HG03175 (cell line): ENCODE data around the gene LIX1L.

ENCODE experiments used
- ATAC-seq: cut with Tn5 transposase; IDR thresholded peaks from one replicate; pipeline ENCODE4 v1.9.1; 2021; ENCODE audit warnings: mild to moderate bottlenecking, moderate library complexity; ENCODE audit not compliant: unreplicated experiment

LIX1L gene

DNA sequence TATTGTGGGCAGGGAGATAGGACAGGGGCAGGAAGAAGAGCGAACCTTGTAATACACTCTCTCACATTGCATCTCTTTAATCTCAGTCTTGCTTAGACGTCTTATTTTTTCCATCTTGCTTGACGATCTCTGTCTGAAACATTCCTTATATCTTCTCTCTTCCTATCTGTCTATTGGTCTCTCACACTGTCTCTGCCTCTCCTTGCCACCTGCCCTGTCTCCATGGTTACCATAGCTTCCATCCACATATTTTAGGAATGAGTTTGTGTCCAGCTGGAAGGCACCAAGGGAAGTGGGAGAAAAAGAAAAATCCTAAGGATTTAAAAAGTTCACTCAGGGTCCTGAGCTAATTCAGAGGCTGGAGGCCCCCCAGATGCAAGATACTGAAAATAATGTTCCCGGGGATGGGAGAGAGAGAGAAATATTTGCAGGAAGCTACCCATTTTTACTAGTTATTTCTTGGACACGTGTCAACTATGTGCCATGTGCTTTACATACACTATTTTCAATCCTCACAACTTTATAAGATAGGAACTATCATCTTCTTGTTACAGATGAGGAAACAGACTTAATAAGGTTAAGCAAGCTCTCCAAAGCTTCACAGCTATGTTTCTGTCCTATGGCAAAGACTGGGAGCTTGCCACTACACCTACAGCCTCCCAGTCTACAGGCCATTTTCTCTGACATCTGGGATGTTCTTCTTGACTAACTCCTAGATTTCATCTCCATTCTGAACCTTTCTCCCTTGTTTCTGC, 5.6 kb upstream of the LIX1L start:
- ATAC-seq: no peak

DNA sequence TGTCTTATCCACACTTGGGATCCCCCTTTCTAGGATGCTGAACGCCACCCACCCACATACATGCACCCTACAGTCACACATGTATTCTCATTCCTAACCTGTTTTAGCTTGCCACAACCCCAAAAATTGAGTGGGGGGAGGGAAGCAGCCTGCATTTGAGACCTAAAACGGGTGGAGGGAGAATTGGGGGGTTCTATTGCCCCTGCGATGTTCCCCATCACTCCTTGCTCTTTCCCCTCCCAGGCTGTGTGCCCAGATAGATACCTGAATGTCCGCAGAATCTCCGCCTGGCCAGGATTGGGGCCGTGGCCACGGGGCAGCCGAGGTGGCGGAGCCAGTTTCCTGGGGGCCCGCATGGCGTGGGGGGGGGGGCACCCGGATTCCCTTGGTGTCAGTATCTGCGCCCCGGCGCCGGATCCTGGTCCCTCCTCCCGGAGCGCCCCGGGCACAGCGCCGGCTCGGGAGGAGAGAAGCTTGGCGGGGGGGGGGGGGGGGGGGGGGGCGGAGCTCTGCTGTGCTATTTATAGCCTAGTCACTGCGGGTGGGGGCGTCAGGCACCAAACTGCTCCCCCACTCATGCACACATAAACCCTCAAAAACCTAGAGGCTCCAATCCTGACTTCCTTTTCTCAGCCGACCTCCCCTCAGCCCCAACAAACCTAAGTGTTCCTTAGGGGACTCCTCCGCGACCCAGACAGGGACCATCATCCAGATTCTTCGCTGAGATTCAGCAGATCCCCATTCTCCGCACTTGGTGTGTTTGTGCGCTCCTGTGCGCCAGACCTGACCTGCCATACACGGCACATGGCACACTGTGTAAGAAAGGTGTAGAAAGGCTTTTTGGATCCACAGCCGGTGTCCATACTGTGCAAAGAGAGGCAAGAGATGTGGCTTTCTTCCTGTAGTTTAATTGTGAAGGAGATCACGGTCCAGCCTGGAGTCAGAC, 4.6 kb upstream of the LIX1L start:
- ATAC-seq: no peak

DNA sequence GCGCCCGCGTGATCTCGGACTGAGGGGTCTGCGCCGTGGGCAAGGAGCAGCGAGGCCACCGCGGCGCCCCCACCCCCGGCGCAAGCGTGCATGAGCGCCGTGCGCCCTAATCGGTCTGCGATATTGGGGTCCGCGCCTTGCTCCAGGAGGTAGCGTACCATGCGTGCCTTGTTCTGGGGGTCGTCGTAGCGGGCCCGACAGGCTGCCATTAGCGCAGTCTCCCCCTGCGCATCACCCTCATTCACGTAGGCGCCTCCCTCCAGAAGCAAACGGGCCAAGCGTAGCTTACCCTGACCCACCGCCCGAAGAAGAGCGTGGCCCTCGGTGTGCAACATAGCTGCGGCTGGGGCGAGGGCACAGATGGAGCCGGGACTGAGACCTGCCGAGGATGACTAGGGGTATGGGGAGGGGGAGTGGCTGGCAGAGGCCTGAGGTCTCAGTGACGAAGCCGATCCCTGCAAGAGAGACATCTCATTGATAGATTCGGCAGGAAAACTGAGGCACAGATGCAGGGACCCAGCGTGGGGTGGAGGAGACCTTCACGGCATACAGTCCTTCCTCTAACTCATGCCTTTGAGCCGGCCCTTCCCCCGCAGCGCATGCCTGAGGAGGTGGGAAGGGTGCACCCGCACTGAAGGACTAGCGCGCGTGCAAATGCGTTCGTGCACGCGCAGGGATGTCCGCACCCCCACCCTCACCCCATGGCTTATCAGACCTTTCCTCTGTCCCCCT, 3.8 kb upstream of the LIX1L start:
- no peak for ATAC-seq

DNA sequence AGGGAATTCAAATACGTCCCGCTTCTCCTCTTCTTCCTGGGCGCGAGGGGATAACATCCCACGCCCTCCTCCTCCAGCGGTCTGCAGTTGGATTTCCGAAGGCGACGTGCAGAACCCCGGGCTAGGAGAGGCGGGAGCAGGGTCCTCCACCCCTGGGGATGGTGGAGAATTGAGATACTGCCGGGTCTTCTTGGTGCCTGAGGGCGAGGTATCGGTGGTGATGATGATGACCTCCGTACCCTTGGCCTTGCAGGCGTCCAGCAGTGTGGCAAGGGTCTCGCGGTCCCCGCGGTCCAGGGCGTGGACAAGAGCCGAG, 3.2 kb upstream of the LIX1L start:
- no peak for ATAC-seq

DNA sequence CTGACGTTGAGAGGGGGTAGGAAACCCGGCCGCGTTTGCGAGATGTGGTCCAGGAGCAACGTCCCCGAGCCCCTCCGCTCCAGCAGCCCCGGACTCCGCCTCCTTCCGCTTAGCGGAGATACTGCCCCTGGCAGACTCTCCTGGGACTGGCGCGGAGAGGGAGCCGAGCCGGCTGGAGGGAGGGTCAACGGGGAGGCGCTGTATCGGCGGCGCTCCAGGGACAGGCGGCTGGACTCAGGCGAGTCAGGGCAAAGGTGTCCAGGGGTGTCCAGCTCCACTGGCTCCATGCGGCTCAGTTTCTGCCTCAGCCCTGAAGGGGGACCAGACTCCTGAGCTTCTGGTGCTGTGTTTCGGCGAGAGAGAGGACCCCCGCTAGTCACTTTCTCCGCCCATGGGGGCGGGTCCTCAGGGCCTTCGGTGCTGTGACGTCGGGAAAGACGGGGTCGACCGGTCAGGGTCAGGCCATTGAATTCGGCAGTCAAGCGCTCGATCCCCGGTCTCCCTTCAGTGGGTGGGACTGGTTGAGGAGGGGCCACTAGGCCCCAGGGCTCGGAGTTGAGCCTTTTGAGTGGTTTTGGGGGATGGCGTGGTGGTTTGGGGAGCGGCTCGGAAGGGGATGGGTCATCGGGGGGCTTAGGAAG, 2.8 kb upstream of the LIX1L start:
- ATAC-seq: no peak

DNA sequence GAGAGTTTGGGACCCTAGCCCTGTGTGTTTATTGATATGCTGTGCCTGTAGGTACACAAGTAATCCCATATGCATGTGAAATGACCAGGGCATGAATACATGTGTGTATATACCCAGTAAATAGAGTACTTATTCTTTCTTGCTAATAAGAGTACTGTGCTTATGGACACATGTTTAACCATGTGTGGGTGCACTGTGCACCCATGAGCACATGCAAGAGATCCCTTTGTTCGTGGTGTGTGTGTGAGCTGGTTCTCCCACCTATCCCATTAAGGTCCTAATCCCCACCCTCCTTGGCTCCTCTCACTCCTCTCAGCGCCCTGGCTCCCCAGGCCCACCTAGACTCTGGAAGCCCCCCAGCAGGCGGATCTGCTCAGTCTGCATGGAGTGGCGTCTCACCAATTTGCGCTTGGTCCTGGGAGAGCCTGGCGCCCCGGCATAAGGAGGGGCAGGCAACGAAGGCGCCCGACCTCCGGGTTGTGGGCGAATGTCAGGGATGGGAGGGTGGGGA, 2.2 kb upstream of the LIX1L start:
- ATAC-seq: no peak

DNA sequence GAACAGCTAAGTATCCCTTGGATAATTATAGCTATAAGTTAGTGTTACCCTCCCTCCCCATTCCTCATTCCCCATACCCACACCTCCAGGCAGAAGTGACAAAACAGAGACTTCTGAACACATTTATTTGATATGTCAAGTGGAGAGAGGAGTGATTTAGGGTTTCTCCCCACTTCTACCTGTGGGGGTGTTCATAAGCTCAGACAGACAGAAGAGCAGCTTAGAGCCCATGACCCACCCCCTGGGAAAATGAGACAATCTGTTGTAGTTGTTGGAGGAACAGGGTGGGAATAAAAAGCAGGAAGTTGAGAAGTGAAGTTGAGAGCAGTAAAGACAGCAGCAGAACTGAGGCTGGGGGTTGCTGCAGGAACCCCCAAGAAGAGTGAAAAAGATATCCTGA, 1.5 kb upstream of the LIX1L start:
- no peak for ATAC-seq

DNA sequence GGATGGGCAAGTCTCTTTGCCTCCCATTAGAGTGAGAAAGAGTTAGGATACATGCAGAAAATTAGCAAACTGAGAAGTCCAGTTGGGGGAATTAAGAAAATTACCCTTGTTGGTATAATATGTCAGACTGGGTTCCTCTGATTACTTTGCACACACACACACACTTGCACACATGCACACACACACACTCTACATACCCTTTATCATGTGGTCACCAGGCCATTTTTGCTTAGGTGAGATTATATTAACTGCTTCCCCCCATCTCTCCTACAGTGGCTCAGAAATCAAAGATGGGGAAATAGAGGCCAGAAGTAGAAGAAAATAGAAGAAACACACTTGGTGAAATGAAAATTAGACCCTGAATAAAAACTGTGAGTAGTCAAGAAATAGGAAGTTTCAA, 917 bp upstream of the LIX1L start:
- ATAC-seq: no peak

DNA sequence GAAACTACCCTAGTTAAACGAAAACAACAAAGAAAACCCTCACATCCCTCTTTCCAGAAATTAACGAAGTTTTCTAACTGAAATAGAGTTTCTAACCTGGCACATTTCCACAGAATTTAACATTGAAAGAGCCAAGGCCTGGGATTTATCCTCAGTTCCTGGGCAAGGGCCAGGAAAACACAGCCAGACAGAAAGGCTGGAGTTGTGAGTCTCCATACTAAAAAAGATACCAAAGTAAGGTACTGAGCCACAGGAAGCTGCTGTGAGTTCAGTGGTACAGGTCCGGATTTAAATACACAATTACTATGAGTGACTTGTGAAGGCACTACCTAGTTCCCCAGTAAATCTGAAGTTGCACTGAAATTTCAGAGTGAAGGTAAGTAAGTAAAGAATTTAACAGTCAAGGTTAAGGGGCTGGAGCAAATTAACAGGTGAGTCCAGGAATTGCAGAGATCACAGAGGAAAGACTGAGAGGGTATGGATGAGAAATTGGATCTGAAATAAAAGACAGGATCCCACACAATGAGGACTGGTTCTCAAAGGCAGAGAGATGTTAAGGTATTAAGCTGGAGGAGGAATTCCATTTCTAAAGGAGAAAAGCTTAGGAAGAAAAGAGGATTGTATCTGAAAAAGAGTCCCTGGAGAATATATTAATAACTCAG, 905 bp downstream of the LIX1L start:
- no peak for ATAC-seq

DNA sequence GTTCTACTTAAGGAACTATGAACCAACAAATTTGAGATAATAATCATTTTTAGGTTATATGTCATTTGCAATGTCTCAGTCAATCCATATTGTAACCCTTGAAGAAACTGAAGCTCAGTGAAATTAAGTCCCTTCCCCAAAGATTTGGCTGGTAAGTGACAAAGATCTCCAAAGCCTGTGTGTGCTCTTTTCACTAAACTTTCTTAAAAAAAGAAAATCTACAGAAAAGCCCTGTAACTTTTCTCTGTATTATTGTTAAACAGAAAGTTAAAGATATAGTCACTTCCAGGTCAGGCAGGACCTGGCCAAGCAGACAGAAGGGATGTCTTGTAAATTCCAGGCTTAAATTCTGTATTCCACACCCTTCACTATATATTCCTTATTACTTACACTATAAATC, 1.5 kb downstream of the LIX1L start:
- no peak for ATAC-seq

DNA sequence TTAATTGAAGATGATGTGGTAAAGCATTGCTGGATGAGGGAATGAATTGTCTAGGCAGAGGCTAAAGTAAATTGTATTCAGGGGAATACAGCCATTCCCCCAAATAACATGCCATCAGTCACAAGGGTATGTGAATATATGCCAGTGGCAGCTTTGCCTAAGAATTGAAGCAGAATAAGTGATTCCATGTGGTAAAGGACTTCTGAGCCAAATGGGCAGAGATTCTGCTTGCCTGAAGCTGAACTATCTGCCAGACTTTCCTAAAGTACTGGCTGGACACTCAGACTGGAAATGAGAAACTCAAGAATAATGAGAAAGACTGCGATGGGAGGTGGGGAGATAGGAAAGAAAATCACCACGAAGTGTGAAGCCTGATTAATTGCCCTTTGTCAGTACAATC, 2.4 kb downstream of the LIX1L start:
- no peak for ATAC-seq

DNA sequence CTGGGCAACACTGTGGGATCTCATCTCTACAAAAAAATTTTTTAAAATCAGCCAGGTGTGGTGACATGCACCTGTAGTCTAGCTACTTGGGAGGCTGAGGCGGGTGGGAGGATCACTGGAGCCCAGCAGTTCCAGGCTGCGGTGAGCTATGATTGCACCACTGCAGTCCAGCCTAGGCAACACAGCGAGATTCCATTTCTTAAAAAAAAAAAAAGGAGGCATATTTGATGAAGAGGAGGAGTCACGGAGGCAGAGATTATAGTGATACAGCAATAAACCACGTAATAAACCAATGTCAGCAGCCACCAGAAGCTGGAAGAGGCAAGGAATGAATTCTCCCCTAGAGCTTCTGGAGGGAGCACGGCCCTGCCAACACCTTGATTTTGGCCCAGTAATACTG, 4.0 kb downstream of the LIX1L start:
- ATAC-seq: no peak

DNA sequence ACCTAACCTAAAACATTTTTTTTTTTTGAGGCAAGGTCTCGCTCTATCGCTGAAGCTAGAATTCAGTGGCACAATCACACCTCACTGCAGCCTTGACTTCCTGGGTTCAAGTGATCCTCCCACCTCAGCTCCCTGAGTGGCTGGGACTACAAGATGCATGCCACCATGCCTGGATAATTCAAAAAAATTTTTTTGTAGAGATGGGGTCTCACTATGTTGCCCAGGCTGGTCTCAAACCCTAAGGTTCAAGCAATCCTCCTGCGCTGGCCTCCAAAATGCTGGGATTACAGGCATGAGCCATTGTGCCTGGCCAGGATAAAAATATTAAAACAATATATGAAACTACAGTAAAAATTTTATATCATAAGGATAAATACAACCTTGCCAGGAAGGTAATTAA, 4.9 kb downstream of the LIX1L start:
- no peak for ATAC-seq

DNA sequence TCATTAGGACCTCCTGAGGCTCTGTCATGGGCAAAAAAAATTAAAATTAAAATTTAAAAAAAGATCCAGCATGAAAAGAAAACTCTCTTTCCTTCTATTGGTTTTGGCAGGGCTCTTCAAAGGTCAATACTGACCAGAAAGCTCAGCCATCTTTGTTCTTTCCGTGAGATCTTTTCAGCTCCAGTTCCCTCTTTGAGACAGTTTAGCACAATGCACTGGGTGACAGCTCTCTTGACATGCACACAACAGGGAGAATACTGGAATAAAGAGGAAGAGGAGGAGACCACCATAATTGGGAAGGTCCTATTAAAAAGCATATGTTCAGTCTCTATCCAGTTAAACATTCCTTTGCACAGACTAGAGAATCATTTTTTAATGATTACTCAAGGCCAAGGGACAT, 6.3 kb downstream of the LIX1L start:
- no peak for ATAC-seq

DNA sequence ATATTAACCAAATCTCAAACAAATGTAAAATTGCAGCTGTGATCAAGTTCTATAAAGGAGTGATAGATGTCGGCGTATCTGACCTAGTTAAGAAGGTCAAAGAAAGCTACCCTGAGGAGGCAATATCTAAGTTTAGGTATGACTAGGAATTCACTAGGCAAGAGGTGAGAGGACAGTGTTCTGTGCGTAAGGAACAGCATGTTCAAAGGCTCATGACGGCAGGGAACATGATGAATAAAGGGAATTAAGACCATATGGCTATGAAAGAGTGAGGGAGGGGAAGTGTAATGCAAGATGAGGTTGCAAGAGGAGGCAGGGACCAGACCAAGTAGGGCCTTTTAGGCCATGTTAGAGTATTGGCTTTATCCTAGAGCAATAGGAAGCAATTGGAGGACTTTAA, 8.6 kb downstream of the LIX1L start:
- ATAC-seq: no peak

DNA sequence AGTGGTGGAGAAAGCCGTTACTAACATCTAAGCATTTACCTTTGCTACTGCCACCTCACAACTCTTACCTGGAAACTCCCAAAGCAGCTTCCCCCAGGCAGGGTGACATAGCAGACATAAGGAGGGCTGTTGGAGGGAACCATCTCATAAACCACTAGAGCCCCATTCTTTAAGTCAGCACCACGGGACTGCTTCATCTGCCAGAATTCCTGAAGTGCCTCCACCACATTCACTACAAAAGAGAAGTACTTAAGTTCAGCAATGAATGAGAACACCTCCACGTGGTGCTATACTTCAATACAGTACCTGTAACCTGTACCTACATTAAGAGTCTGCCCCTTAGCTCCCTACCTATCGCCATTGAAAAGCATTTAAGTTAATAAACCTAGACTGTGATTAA, 10.3 kb downstream of the LIX1L start:
- ATAC-seq: no peak

DNA sequence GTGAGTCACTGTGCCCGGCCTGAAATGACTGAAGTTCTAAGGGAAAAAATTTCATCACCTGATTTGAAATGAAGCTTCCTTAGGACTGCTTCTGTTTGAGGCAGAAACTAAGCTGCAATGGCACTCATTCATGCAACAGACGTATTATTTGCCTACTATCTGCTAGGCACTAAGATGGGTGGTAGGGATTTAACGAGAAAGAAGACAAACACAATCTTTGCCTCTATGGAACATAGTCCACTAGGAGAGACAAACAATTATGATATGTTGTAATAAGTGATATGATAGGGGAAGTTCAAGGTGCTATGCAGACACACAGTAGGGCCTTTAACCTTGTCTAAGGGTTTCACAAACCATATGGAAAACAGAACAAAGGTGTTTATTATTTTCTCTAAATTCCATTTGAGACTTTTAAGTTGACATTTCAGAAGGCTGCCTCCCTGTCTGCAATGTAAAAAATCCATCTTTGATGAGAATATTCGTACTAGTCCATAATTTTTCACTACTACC, 11.3 kb downstream of the LIX1L start:
- no peak for ATAC-seq

DNA sequence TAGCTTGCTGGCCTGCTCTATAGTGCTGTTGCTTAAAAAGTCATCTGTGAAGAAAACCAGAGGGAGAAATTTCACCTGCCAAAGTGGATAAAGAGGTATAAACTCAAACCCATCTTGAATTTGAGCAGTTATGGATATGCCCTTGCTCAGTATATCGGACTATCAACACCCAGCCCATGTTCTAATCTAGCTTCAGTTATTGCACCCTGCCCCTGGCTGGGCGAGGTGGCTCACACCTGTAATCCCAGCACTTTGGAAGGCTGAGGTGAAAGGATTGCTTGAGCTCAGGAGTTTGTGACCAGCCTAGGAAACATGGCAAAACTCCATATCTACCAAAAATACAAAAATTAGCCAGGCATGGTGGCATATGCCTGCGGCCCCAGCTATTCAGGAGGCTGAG, 13.3 kb downstream of the LIX1L start:
- ATAC-seq: no peak

DNA sequence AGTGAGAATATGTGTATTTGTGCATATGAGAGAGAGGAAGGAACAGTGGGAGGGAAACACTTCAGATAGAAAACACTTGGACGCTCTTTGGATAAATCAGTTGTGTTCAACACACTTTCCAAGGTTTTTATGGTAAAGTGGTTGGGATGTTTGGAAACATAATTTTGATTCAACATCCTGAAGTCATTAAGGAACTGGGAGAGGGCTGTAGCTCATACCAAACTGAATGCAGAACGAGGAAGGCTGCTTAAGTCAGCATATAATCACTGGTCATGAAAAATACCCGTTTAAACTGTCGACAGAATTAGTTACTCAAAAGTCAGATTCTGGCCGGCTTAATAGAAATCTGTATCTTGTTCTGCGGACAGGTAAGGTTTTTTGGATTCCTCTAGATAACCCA, 14.9 kb downstream of the LIX1L start:
- ATAC-seq: no peak

DNA sequence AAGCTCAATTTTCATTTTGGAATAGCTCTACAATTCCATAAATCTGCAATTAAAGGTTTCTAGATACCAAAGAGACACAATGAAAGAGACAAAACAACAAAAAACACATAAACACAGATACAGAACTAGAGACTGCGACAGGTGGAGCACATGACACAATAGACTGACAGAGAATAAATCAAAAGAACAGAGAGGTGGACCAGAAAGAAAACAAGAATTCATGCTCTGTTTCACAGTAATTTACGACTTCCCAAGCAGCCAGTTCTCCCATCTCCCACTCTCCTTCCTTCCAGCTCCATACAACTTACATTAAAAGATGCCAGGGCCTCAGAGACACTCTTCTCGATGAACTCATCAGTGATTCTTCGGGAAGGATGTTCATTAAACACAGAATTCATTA, 15.4 kb downstream of the LIX1L start:
- no peak for ATAC-seq
